Liver (tissue), 3 donors: ENCODE results near the gene FRMD1.

Source experiments
- ATF3 ChIP-seq: IDR thresholded peaks from 2 replicates; pipeline ENCODE4 v1.6.1; 2016; ENCODE audit warnings: antibody characterized with exemption
- FOXA1 ChIP-seq: IDR thresholded peaks from 2 replicates; pipeline ENCODE4 v1.6.1; 2016; ENCODE audit warnings: antibody characterized with exemption
- GABPA ChIP-seq, 2 donors: IDR thresholded peaks in 1 of 2; conservative IDR thresholded peaks in 1 of 2; 2 replicates each; pipeline ENCODE4 v1.6.1; 2016; ENCODE audit warnings: antibody characterized with exemption in 2 of 2, mild to moderate bottlenecking in 1 of 2, moderate library complexity in 1 of 2
- JUND ChIP-seq, 2 donors: IDR thresholded peaks; 2 replicates each; pipeline ENCODE4 v1.6.1; 2016; ENCODE audit warnings: antibody characterized with exemption in 2 of 2
- RAD21 ChIP-seq, 2 donors: IDR thresholded peaks; 2 replicates each; pipeline ENCODE4 v1.6.1; 2016; ENCODE audit warnings: antibody characterized with exemption in 2 of 2, mild to moderate bottlenecking in 2 of 2
- TAF1 ChIP-seq: conservative IDR thresholded peaks from 2 replicates; pipeline ENCODE4 v1.6.1; 2016; ENCODE audit warnings: antibody characterized with exemption, mild to moderate bottlenecking
- YY1 ChIP-seq: IDR thresholded peaks from 2 replicates; pipeline ENCODE4 v1.6.1; 2016; ENCODE audit warnings: antibody characterized with exemption, mild to moderate bottlenecking
- ZBTB33 ChIP-seq: IDR thresholded peaks from 2 replicates; pipeline ENCODE4 v1.6.1; 2016; ENCODE audit warnings: antibody characterized with exemption
- TF ChIP-seq, protein P1 (sequence below): fragments of 150-350 bp; IDR thresholded peaks from 2 replicates; pipeline ENCODE4 v1.5.1; 2017; ENCODE audit warnings: improper control_type of control experiment, low read depth, low read length; ENCODE audit not compliant: missing input control
- TF ChIP-seq, protein P2 (sequence below): IDR thresholded peaks from 2 replicates; pipeline ENCODE4 v1.6.1; 2016; ENCODE audit warnings: antibody characterized with exemption, mild to moderate bottlenecking
- donor health status: healthy.
- donor health status: healthy.

DNA sequence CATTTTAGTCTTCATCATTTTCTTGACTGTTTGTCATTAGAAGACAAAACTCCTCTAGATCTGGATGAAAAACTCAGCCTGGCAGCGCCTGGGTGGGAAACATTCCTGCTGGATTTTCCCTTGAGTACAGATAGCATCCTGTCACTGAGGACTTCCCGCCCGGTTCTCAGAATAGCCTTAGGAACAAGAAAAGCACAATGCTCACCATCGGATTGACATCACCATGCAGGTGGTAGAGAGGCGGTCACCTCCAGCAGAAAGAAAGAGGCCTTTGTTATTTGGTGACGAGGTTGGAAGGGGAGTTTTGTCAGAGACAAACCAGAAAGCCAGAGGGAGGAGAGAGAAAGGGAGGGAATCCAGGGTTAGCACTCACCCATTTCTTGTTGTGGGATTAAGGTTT lies 41.8 kb downstream of the FRMD1 start:
- TF ChIP-seq, protein P1, sequence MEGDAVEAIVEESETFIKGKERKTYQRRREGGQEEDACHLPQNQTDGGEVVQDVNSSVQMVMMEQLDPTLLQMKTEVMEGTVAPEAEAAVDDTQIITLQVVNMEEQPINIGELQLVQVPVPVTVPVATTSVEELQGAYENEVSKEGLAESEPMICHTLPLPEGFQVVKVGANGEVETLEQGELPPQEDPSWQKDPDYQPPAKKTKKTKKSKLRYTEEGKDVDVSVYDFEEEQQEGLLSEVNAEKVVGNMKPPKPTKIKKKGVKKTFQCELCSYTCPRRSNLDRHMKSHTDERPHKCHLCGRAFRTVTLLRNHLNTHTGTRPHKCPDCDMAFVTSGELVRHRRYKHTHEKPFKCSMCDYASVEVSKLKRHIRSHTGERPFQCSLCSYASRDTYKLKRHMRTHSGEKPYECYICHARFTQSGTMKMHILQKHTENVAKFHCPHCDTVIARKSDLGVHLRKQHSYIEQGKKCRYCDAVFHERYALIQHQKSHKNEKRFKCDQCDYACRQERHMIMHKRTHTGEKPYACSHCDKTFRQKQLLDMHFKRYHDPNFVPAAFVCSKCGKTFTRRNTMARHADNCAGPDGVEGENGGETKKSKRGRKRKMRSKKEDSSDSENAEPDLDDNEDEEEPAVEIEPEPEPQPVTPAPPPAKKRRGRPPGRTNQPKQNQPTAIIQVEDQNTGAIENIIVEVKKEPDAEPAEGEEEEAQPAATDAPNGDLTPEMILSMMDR: no peak
- no peak for TF ChIP-seq FOXA1
- TF ChIP-seq YY1: no peak
- TF ChIP-seq TAF1: no peak
- TF ChIP-seq GABPA (IDR thresholded peaks at IDR 0.05 in 1 of 2, conservative IDR thresholded peaks at IDR 0.05 in 1 of 2): no peak
- TF ChIP-seq RAD21 (IDR thresholded peaks at IDR 0.05): no peak
- TF ChIP-seq JUND (IDR thresholded peaks at IDR 0.05): no peak
- TF ChIP-seq, protein P2, sequence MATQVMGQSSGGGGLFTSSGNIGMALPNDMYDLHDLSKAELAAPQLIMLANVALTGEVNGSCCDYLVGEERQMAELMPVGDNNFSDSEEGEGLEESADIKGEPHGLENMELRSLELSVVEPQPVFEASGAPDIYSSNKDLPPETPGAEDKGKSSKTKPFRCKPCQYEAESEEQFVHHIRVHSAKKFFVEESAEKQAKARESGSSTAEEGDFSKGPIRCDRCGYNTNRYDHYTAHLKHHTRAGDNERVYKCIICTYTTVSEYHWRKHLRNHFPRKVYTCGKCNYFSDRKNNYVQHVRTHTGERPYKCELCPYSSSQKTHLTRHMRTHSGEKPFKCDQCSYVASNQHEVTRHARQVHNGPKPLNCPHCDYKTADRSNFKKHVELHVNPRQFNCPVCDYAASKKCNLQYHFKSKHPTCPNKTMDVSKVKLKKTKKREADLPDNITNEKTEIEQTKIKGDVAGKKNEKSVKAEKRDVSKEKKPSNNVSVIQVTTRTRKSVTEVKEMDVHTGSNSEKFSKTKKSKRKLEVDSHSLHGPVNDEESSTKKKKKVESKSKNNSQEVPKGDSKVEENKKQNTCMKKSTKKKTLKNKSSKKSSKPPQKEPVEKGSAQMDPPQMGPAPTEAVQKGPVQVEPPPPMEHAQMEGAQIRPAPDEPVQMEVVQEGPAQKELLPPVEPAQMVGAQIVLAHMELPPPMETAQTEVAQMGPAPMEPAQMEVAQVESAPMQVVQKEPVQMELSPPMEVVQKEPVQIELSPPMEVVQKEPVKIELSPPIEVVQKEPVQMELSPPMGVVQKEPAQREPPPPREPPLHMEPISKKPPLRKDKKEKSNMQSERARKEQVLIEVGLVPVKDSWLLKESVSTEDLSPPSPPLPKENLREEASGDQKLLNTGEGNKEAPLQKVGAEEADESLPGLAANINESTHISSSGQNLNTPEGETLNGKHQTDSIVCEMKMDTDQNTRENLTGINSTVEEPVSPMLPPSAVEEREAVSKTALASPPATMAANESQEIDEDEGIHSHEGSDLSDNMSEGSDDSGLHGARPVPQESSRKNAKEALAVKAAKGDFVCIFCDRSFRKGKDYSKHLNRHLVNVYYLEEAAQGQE: no peak
- no peak for TF ChIP-seq ZBTB33
- TF ChIP-seq ATF3: no peak
